Activated B cell treated with CpG ODN at 0.5 μM for 24 hours (primary cell): ENCODE results near the gene ACOX2. TPM values are rescaled to one million over a fixed set of nuclear protein-coding genes. Genes with fewer than 3 reads are reported as not detected.

Experiments used
- ATAC-seq: fragments of 200-7000 bp; cut with Tn5 transposase; one replicate; pipeline ENCODE4 v1.10.0; 2021; ENCODE audit warnings: low read depth, mild to moderate bottlenecking, moderate library complexity
- CTCF ChIA-PET: fragments of 350-600 bp; sonication (Branson Sonifier 250); formaldehyde crosslinking; loops from one replicate; lab custom pipeline; 2021; ENCODE audit warnings: antibody characterized with exemption; lab: Charles Lee
- POLR2A ChIA-PET: fragments of 350-600 bp; sonication (Branson Sonifier 250); formaldehyde crosslinking; loops from one replicate; lab custom pipeline; 2021; ENCODE audit warnings: antibody characterized with exemption; lab: Charles Lee
- DNase-seq: peaks from one replicate; pipeline ENCODE4 v3.0.0; 2022
- H3K27ac Mint-ChIP-seq: one replicate; pipeline ENCODE4 v1.8.0; 2020; ENCODE audit warnings: mixed read lengths
- H3K27me3 Mint-ChIP-seq: one replicate; pipeline ENCODE4 v1.8.0; 2021; ENCODE audit warnings: mixed read lengths
- H3K36me3 Mint-ChIP-seq: one replicate; pipeline ENCODE4 v1.8.0; 2021; ENCODE audit warnings: low read depth, mixed read lengths
- H3K4me1 Mint-ChIP-seq: one replicate; pipeline ENCODE4 v1.8.0; 2021; ENCODE audit warnings: mixed read lengths
- H3K4me3 Mint-ChIP-seq: one replicate; pipeline ENCODE4 v1.8.0; 2020; ENCODE audit warnings: mild to moderate bottlenecking, mixed read lengths
- H3K9me3 Mint-ChIP-seq: one replicate; pipeline ENCODE4 v1.8.0; 2020; ENCODE audit warnings: mixed read lengths
- intact Hi-C: fragments of 100-400 bp; cut with micrococcal nuclease; formaldehyde crosslinking; loops from one replicate; pipeline ENCODE4 v1.15.1; 2024
- total RNA-seq: library from RNA; stranded (reverse); gene quantifications from 2 replicates; pipeline ENCODE4 v1.2.3, GENCODE V29; 2022
- TF ChIP-seq, protein P1 (sequence below): fragments of 200-600 bp; IDR thresholded peaks from one replicate; pipeline ENCODE4 v1.8.0; 2022; ENCODE audit warnings: antibody characterized with exemption, mild to moderate bottlenecking

The ACOX2 gene
- total RNA-seq, 1 donor from 2014 or later, result not detected

DNA sequence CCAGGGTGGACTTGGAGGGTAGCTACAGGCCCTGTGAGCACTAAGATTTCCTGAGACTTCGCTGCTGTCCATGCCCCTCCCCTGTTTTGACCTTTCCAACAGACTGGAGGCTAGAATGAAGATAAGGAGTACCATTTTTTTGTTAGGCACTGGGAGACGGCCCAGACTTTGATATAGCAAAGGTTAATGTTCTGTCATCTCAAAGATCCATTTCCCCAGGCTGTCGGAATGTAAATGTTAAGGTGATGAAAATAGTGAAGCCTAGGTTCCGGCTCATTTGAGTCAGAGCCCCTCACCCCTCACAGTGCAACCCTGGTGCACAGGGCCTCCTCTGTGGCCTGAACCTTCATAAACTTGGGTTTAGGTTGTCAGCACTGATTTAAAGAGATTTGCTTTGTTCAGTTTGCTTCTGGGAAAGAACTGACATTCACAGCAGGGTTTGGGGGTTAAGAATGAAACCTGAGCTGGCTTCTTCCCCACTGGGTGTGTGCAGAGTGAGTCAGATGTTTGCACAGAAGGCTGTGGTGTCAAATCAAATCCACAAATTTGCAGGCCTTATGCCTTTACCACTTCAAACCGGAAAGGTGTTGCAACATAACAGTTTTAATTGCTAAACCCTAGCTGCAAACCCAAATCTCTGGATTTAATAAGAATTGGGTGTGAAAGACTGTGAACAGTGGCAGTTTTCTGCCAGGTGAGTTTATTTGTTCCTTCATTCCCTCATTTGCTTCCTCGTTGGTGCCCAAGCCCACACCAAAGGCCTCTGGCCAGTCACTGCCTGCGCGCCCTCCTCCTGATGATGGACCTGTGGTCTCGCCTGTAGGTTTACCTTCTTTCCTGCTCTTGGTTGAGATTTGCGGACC lies 65.7 kb downstream of the ACOX2 start:
- CTCF ChIA-PET, result no interaction called here
- TF ChIP-seq, protein P1, sequence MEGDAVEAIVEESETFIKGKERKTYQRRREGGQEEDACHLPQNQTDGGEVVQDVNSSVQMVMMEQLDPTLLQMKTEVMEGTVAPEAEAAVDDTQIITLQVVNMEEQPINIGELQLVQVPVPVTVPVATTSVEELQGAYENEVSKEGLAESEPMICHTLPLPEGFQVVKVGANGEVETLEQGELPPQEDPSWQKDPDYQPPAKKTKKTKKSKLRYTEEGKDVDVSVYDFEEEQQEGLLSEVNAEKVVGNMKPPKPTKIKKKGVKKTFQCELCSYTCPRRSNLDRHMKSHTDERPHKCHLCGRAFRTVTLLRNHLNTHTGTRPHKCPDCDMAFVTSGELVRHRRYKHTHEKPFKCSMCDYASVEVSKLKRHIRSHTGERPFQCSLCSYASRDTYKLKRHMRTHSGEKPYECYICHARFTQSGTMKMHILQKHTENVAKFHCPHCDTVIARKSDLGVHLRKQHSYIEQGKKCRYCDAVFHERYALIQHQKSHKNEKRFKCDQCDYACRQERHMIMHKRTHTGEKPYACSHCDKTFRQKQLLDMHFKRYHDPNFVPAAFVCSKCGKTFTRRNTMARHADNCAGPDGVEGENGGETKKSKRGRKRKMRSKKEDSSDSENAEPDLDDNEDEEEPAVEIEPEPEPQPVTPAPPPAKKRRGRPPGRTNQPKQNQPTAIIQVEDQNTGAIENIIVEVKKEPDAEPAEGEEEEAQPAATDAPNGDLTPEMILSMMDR, result no peak
- POLR2A ChIA-PET, result interaction anchor here (1.3 kb wide), 1 partner anchor 20 kb away, joined by 3 read pairs; the partner anchor contains the start of gene KCTD6
- Mint-ChIP-seq H3K4me1 (peaks cover 20% of the 10 kb centered on the region), H3K27ac (no peak overlapping the region), H3K4me3 (no peak overlapping the region), H3K9me3 (no peaks in the 10 kb centered on the region), H3K36me3 (no peaks in the 10 kb centered on the region), H3K27me3 (no peaks in the 10 kb centered on the region)
- DNase-seq (no peak), ATAC-seq (no peak)
- intact Hi-C loops, result no loop called here

- no peaks in the 10 kb centered on the region for H3K36me3 Mint-ChIP-seq
- H3K27ac Mint-ChIP-seq, result no peak overlapping the region
- ATAC-seq (no peak), DNase-seq (no peak)
- TF ChIP-seq, protein P1, result no peak
- POLR2A ChIA-PET, result no interaction called here
- CTCF ChIA-PET, result no interaction called here
- intact Hi-C loops, result no loop called here
- H3K4me3 Mint-ChIP-seq, result no peak overlapping the region
- H3K27me3 Mint-ChIP-seq, result no peaks in the 10 kb centered on the region
- peaks cover 15% of the 10 kb centered on the region for H3K4me1 Mint-ChIP-seq
- H3K9me3 Mint-ChIP-seq, result no peaks in the 10 kb centered on the region
Observed at GRCh38 chr3:58470363-58471024, 66.5 kb downstream of the ACOX2 start.

DNA sequence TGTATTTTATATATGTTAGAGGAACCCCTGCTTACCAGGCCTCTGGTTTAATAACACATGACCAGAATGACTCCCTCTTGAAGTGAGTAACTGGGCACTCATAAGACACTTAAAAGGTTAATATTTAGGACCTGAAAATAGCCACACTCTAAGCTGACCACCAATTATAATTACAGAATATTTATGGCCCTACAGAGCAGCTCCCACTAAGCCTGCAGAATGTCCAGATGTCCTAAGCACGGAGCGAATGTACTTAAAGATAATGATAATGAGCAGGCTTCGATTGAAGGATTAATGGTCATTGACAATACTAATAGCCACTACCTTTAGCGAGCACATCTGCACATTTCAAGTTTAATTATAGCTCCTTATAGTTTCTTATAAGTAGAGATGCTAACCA lies 67.9 kb downstream of the ACOX2 start:
- DNase-seq (no peak), ATAC-seq (no peak)
- Mint-ChIP-seq H3K27ac (no peak overlapping the region), H3K9me3 (no peaks in the 10 kb centered on the region), H3K27me3 (no peaks in the 10 kb centered on the region), H3K4me3 (no peak overlapping the region), H3K4me1 (peaks cover under 1% of the 10 kb centered on the region), H3K36me3 (no peaks in the 10 kb centered on the region)
- ChIA-PET POLR2A (no interaction called here), CTCF (no interaction called here)
- TF ChIP-seq, protein P1, result no peak
- intact Hi-C loops, result no loop called here

DNA sequence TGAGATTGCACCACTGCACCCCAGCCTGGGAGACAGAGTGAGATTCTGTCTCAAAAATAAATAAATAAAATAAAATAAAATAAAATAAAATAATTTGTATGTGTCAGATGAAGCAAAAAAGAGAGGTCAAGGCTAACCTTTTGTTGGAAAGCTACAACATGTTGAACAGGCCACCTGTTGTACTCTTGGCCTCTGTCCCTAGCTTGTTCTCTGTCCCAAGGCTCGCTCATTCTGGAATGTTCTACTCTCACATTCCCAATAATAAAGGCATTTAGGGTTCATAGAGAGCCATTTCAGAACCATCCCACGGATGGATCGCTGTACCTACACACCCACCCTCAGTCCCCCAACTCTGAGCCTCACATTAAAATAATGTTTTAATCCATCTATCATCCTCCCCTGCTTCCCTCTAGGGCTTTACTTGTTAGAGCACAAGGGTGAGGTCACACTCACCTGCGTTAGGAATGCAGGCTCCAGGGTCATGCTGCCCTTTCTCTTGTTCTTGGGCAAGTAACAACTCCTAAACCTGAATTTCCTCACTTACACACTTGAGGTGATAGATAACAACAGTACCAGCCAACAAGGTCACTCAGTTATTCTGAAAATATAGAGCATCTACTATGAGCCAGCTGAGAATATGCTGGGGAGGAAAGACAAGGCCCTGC lies 70.0 kb downstream of the ACOX2 start:
- H3K36me3 Mint-ChIP-seq, result no peaks in the 10 kb centered on the region
- H3K4me3 Mint-ChIP-seq, result no peak overlapping the region
- TF ChIP-seq, protein P1, result no peak
- H3K4me1 Mint-ChIP-seq, result peaks cover 10% of the 10 kb centered on the region
- no peak for ATAC-seq
- intact Hi-C loops, result no loop called here
- no peaks in the 10 kb centered on the region for H3K9me3 Mint-ChIP-seq
- POLR2A ChIA-PET, result no interaction called here
- H3K27ac Mint-ChIP-seq, result no peak overlapping the region
- no peak for DNase-seq
- CTCF ChIA-PET, result no interaction called here
- no peaks in the 10 kb centered on the region for H3K27me3 Mint-ChIP-seq

DNA sequence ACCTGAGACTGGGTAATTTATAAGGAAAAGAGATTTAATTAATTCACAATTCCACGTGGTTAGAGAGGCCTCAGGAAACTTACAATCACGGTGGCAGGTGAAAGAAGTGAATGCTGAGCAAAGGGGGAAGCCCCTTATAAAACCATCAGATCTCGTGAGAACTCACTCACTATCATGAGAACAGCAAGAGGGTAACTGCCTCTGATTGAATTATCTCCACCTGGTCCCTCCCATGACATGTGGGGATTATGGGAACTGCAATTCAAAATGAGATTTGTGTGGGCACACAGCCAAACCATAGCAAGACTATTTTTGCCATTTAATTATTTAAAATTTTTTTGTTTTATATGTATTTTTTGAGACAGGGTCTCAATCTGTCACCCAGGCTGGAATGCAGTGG lies 72.1 kb downstream of the ACOX2 start:
- Mint-ChIP-seq H3K9me3 (no peaks in the 10 kb centered on the region), H3K27me3 (no peaks in the 10 kb centered on the region), H3K4me3 (no peak overlapping the region), H3K4me1 (peaks cover 10% of the 10 kb centered on the region), H3K27ac (no peak overlapping the region), H3K36me3 (no peaks in the 10 kb centered on the region)
- intact Hi-C loops, result no loop called here
- ATAC-seq, result no peak
- TF ChIP-seq, protein P1, result no peak
- ChIA-PET POLR2A (interaction anchor here (1.4 kb wide), 1 partner anchor 27 kb away, joined by 4 read pairs; the partner anchor contains the start of gene KCTD6), CTCF (interaction anchor here (1.2 kb wide), 1 partner anchor 26 kb away, joined by 3 read pairs; no protein-coding TSS in a partner anchor)
- no peak for DNase-seq
